Measurements from ENCODE around the gene CCDC71L.

- no peak for TF ChIP-seq CTCF (IDR thresholded peaks at IDR 0.05; ENCODE audit: low read depth, low read length)
- TF ChIP-seq EZH2phosphoT487 (IDR thresholded peaks at IDR 0.05; ENCODE audit: low read depth), result no peak
Observed at GRCh38 chr7:106678795-106679152, 17.8 kb upstream of the CCDC71L start.

All from OCI-LY3 (cell line).